A673 (cell line): Measurements from ENCODE around the gene PLXNA1. TPM values are rescaled to one million over a fixed set of nuclear protein-coding genes. Genes with fewer than 3 reads are reported as not detected.

Experiments used
- BruUV-seq: library from RNA; stranded (reverse); fragments of 400-500 nt; replicated peaks from 2 replicates; lab custom pipeline; 2021; lab: Mats Ljungman, UMichigan
- CTCF ChIA-PET: fragments of 300-600 bp; sonication (Branson Sonifier 250); formaldehyde crosslinking; loops from one replicate; lab custom pipeline; 2022; ENCODE audit warnings: antibody characterized with exemption; lab: Charles Lee
- POLR2A ChIA-PET: fragments of 300-600 bp; sonication (Branson Sonifier 250); formaldehyde crosslinking; loops from one replicate; lab custom pipeline; 2022; ENCODE audit warnings: antibody characterized with exemption; ENCODE audit not compliant: low non-redundant PET; lab: Charles Lee
- DNase-seq: peaks from one replicate; pipeline ENCODE4 v3.0.0-alpha.2; 2015; ENCODE audit warnings: low spot score
- H3K27ac ChIP-seq: fragments of 200-600 bp; sonication (generic); 2 replicates; pipeline ENCODE4 v1.5.1; 2016; ENCODE audit warnings: mixed run types, low read depth, mild to moderate bottlenecking, mixed read lengths, antibody characterized with exemption, low read length; ENCODE audit not compliant: poor library complexity, severe bottlenecking
- H3K27me3 ChIP-seq: fragments of 200-600 bp; sonication (generic); replicated peaks from 2 replicates; pipeline ENCODE4 v1.6.1; 2017; ENCODE audit warnings: mixed run types, low read depth, mild to moderate bottlenecking, mixed read lengths, antibody characterized with exemption, low read length; ENCODE audit not compliant: insufficient read depth, poor library complexity
- H3K36me3 ChIP-seq: fragments of 200-600 bp; sonication (generic); 2 replicates; pipeline ENCODE4 v1.6.1; 2016; ENCODE audit warnings: mixed run types, mild to moderate bottlenecking, mixed read lengths, antibody characterized with exemption, low read length; ENCODE audit not compliant: insufficient read depth, poor library complexity, severe bottlenecking
- H3K4me1 ChIP-seq: fragments of 200-600 bp; sonication (generic); 2 replicates; pipeline ENCODE4 v1.6.1; 2017; ENCODE audit warnings: mixed run types, mild to moderate bottlenecking, mixed read lengths, antibody characterized with exemption, low read length; ENCODE audit not compliant: insufficient read depth, poor library complexity, severe bottlenecking
- H3K4me3 ChIP-seq: fragments of 200-600 bp; sonication (generic); 2 replicates; pipeline ENCODE4 v1.5.1; 2016; ENCODE audit warnings: low read depth, mixed run types, mild to moderate bottlenecking, mixed read lengths, low read length; ENCODE audit not compliant: poor library complexity, severe bottlenecking
- H3K9me3 ChIP-seq: fragments of 200-600 bp; sonication (generic); 2 replicates; pipeline ENCODE4 v1.6.1; 2016; ENCODE audit warnings: mixed run types, low read depth, mild to moderate bottlenecking, mixed read lengths, antibody characterized with exemption, low read length; ENCODE audit not compliant: poor library complexity, severe bottlenecking
- EZH2 ChIP-seq: fragments of 200-600 bp; sonication (generic); IDR thresholded peaks from 2 replicates; pipeline ENCODE4 v1.6.1; 2017; ENCODE audit warnings: borderline replicate concordance, low read depth, mild to moderate bottlenecking, mixed read lengths, antibody characterized with exemption, low read length; ENCODE audit not compliant: poor library complexity, severe bottlenecking
- intact Hi-C: fragments of 100-400 bp; cut with micrococcal nuclease; formaldehyde crosslinking; loops from one replicate; pipeline ENCODE4 v1.10.0; 2022; ENCODE audit not compliant: unreplicated experiment
- total RNA-seq: library from RNA; stranded (reverse); gene quantifications from 2 replicates; pipeline ENCODE4 v1.2.3, GENCODE V29; 2021
- TF ChIP-seq, protein P1 (sequence below): fragments of 300-800, 200-600 bp; sonication (generic); conservative IDR thresholded peaks from 2 replicates; pipeline ENCODE4 v1.5.1; 2017; ENCODE audit warnings: low read depth, mild to moderate bottlenecking, antibody characterized with exemption, low read length, moderate library complexity, mixed read lengths

PLXNA1 gene
- total RNA-seq, 1 experiment from 2014 or later, result 33.6 TPM

DNA sequence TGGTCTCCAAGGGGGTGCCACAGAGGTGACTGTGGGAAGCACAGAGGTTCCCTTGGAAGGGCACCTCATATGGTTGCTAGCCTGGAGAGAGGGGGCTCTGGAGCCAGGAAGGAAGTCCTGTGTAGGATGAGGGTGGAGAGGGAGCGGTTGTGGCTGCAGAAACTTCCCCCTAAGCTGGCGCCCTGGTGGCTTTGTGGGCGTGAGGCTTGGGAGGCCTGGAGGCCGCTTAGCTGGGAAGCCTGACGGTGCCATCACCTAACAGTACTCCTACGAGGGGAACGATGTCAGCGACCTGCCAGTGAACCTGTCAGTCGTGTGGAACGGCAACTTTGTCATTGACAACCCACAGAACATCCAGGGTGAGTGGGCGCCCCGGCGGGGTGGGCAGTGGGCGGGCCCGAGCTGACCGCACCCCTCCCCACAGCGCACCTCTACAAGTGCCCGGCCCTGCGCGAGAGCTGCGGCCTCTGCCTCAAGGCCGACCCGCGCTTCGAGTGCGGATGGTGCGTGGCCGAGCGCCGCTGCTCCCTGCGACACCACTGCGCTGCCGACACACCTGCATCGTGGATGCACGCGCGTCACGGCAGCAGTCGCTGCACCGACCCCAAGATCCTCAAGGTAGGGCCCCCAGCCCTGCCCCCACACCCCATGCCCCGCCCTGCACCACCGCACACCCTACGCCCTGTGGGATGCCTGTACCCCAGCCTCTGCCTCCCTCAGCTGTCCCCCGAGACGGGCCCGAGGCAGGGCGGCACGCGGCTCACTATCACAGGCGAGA, 31.0 kb downstream of the PLXNA1 start:
- ChIA-PET POLR2A (no interaction called here), CTCF (no interaction called here)
- intact Hi-C loops, result no loop called here
- Histone ChIP-seq H3K4me1 (peaks cover 11% of the 10 kb centered on the region), H3K36me3 (peaks cover 32% of the 10 kb centered on the region), H3K27ac (no peak overlapping the region), H3K27me3 (no peaks in the 10 kb centered on the region), H3K9me3 (no peaks in the 10 kb centered on the region), H3K4me3 (no peak overlapping the region)
- TF ChIP-seq EZH2, result no peak
- TF ChIP-seq, protein P1, sequence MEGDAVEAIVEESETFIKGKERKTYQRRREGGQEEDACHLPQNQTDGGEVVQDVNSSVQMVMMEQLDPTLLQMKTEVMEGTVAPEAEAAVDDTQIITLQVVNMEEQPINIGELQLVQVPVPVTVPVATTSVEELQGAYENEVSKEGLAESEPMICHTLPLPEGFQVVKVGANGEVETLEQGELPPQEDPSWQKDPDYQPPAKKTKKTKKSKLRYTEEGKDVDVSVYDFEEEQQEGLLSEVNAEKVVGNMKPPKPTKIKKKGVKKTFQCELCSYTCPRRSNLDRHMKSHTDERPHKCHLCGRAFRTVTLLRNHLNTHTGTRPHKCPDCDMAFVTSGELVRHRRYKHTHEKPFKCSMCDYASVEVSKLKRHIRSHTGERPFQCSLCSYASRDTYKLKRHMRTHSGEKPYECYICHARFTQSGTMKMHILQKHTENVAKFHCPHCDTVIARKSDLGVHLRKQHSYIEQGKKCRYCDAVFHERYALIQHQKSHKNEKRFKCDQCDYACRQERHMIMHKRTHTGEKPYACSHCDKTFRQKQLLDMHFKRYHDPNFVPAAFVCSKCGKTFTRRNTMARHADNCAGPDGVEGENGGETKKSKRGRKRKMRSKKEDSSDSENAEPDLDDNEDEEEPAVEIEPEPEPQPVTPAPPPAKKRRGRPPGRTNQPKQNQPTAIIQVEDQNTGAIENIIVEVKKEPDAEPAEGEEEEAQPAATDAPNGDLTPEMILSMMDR, result no peak
- no TSS peak for BruUV-seq
- no peak for DNase-seq

GRCh38 chr3:127014536-127015281, 31.8 kb downstream of the PLXNA1 start:
- DNase-seq, result no peak
- BruUV-seq, result no TSS peak
- peaks cover 32% of the 10 kb centered on the region for H3K36me3 ChIP-seq
- no peak overlapping the region for H3K27ac ChIP-seq
- ChIA-PET POLR2A (no interaction called here), CTCF (no interaction called here)
- peaks cover 11% of the 10 kb centered on the region for H3K4me1 ChIP-seq
- TF ChIP-seq, protein P1, result no peak
- no peak for TF ChIP-seq EZH2
- intact Hi-C loops, result no loop called here
- H3K9me3 ChIP-seq, result no peaks in the 10 kb centered on the region
- no peaks in the 10 kb centered on the region for H3K27me3 ChIP-seq
- H3K4me3 ChIP-seq, result no peak overlapping the region

- POLR2A ChIA-PET, result no interaction called here
- CTCF ChIA-PET, result no interaction called here
- TF ChIP-seq, protein P1, result no peak
- TF ChIP-seq EZH2, result no peak
- no peak for DNase-seq
- no TSS peak for BruUV-seq
- H3K4me3 ChIP-seq, result no peak overlapping the region
- intact Hi-C loops, result no loop called here
- no peaks in the 10 kb centered on the region for H3K27me3 ChIP-seq
- H3K9me3 ChIP-seq, result no peaks in the 10 kb centered on the region
- H3K4me1 ChIP-seq, result peaks cover 11% of the 10 kb centered on the region
- H3K36me3 ChIP-seq, result peaks cover 32% of the 10 kb centered on the region
- no peak overlapping the region for H3K27ac ChIP-seq
Measured at GRCh38 chr3:127015282-127016042, 32.5 kb downstream of the PLXNA1 start.
